Upper lobe of right lung (tissue), 1 donor: ENCODE results near the gene TSPAN16. TPM values are rescaled to one million over a fixed set of nuclear protein-coding genes. Genes with fewer than 3 reads are reported as not detected.
A peak's percentile ranks its signal among the peaks of the same experiment; 100 is the strongest.

Experiments
- ATAC-seq: fragments of 200-7000 bp; cut with Tn5 transposase; one replicate; pipeline ENCODE4 v1.9.1; 2020; ENCODE audit warnings: mild to moderate bottlenecking, moderate library complexity
- DNase-seq: peaks from one replicate; pipeline ENCODE4 v3.0.0-alpha.2; 2020
- H3K27ac ChIP-seq: fragments of 200-600 bp; one replicate; pipeline ENCODE4 v1.8.0; 2022
- H3K27me3 ChIP-seq: fragments of 200-600 bp; one replicate; pipeline ENCODE4 v1.8.0; 2022; ENCODE audit warnings: mild to moderate bottlenecking
- H3K36me3 ChIP-seq: fragments of 200-600 bp; one replicate; pipeline ENCODE4 v1.8.0; 2022
- H3K4me1 ChIP-seq: fragments of 200-600 bp; one replicate; pipeline ENCODE4 v1.8.0; 2022
- H3K4me3 ChIP-seq: fragments of 200-600 bp; one replicate; pipeline ENCODE4 v1.8.0; 2022; ENCODE audit warnings: mild to moderate bottlenecking
- H3K9me3 ChIP-seq: fragments of 200-600 bp; one replicate; pipeline ENCODE4 v1.8.0; 2022
- intact Hi-C: fragments of 100-400 bp; cut with DNase I; formaldehyde crosslinking; loops from one replicate; pipeline ENCODE4 v1.11.0; 2022
- total RNA-seq: library from RNA; stranded (reverse); fragmentation: NEBNext Ultra II Directional; extraction: Animal tissue kit (Norgen Biotek cat#: 25700); gene quantifications from one replicate; pipeline ENCODE4 v1.2.1, GENCODE V29; 2021
- TF ChIP-seq, protein P1 (sequence below): fragments of 200-600 bp; IDR thresholded peaks from one replicate; pipeline ENCODE4 v1.8.0; 2022; ENCODE audit warnings: antibody characterized with exemption
- donor health status: DM: no; HTN: yes; CAD: no; lungs with severe emphysema.

The TSPAN16 gene
- total RNA-seq, 1 donor from 2014 or later = not detected

- Histone ChIP-seq H3K27ac (no peak overlapping the region), H3K4me3 (no peak overlapping the region), H3K4me1 (peaks cover 14% of the 10 kb centered on the region), H3K9me3 (no peaks in the 10 kb centered on the region), H3K27me3 (no peaks in the 10 kb centered on the region), H3K36me3 (no peaks in the 10 kb centered on the region)
- DNase-seq = no peak
- intact Hi-C loops = no loop called here
- ATAC-seq = no peak
- TF ChIP-seq, protein P1, sequence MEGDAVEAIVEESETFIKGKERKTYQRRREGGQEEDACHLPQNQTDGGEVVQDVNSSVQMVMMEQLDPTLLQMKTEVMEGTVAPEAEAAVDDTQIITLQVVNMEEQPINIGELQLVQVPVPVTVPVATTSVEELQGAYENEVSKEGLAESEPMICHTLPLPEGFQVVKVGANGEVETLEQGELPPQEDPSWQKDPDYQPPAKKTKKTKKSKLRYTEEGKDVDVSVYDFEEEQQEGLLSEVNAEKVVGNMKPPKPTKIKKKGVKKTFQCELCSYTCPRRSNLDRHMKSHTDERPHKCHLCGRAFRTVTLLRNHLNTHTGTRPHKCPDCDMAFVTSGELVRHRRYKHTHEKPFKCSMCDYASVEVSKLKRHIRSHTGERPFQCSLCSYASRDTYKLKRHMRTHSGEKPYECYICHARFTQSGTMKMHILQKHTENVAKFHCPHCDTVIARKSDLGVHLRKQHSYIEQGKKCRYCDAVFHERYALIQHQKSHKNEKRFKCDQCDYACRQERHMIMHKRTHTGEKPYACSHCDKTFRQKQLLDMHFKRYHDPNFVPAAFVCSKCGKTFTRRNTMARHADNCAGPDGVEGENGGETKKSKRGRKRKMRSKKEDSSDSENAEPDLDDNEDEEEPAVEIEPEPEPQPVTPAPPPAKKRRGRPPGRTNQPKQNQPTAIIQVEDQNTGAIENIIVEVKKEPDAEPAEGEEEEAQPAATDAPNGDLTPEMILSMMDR = no peak
These were observed 5.7 kb upstream of the TSPAN16 start for GRCh38 chr19:11290256-11290655.

DNA sequence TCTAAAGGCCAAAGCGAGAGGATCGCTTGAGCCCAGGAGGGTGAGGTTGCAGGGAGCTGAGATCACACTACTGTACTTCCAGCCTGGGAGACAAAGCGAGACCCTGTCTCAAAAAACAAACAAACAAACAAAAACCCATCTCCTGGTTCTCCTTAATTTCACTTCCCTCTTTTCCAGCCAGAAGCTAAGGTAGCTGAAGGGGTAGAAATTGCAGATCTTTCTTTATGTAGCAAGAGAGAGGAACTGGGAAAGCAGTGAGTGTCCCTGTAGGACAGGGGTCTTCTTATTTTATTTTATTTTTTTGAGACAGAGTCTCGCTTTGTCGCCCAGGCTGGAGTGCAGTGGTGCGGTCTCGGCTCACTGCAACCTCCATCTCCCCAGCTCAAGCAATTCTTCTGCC, 4.5 kb upstream of the TSPAN16 start:
- no peak for DNase-seq
- intact Hi-C loops = no loop called here
- Histone ChIP-seq H3K27me3 (no peaks in the 10 kb centered on the region), H3K9me3 (no peaks in the 10 kb centered on the region), H3K4me1 (peaks cover 9% of the 10 kb centered on the region), H3K27ac (no peak overlapping the region), H3K36me3 (no peaks in the 10 kb centered on the region), H3K4me3 (no peak overlapping the region)
- TF ChIP-seq, protein P1 = no peak
- ATAC-seq = no peak

- H3K4me1 ChIP-seq = peaks cover 6% of the 10 kb centered on the region
- no peak for DNase-seq
- H3K4me3 ChIP-seq = no peak overlapping the region
- TF ChIP-seq, protein P1 = no peak
- no peak for ATAC-seq
- H3K27me3 ChIP-seq = no peaks in the 10 kb centered on the region
- no peak overlapping the region for H3K27ac ChIP-seq
- no peaks in the 10 kb centered on the region for H3K9me3 ChIP-seq
- intact Hi-C loops = no loop called here
- no peaks in the 10 kb centered on the region for H3K36me3 ChIP-seq
These were observed 4.0 kb upstream of the TSPAN16 start for GRCh38 chr19:11291991-11292390.

DNA sequence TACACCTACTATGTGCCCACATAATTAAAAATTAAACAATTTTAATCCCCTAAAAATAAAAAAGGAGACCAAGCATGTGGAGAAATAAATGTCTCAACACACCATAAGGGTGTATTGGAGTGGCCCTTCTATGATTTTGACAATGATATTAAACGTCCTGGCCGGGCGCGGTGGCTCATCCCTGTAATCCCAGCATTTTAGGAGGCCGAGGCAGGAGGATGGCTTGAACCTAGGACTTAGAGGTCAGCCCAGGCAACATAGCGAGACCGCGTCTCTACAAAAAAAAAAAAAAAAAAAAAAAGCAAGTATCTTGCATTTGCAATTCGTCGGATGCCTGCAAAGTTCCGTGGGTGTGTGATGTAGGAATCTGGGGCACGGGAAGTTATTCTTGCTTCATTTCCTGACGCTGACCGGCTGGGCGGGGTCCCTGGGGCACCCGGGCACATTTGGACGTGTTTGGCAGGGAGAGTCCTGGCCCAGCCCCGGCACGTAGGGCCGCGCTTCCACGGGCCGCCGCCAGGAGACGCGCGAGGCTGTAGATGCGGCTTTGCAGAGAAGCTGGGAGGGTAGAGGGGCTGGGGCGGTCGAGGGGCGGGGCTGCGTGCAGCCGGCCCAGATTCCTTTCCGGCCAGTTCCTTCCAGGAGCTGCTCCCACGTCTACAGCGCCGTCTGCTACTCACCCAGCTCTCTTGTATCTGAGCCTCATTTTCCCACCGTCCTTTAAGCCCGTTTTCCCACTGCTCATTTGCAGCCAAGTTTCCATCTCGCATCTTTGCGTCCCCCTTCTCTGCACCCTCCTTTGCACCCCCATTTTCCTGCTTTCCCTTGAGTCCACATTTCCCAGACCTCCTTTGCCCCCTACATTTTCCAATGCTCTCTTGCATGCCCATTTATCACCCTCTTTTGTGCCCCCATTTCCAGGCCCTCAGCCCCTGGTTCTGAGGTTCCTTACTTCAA, 2.2 kb upstream of the TSPAN16 start:
- ATAC-seq (peak; percentile 99), DNase-seq (peak; percentile 98)
- TF ChIP-seq, protein P1 = peak; percentile 96
- Histone ChIP-seq H3K9me3 (no peaks in the 10 kb centered on the region), H3K36me3 (no peaks in the 10 kb centered on the region), H3K27ac (peak overlapping the region; percentile 51), H3K4me3 (no peak overlapping the region), H3K4me1 (peaks cover 5% of the 10 kb centered on the region), H3K27me3 (no peaks in the 10 kb centered on the region)
- intact Hi-C loops = no loop called here

- ATAC-seq (no peak), DNase-seq (no peak)
- H3K4me3 ChIP-seq = no peak overlapping the region
- TF ChIP-seq, protein P1 = no peak
- no peaks in the 10 kb centered on the region for H3K9me3 ChIP-seq
- H3K4me1 ChIP-seq = peaks cover 5% of the 10 kb centered on the region
- no peak overlapping the region for H3K27ac ChIP-seq
- H3K27me3 ChIP-seq = no peaks in the 10 kb centered on the region
- H3K36me3 ChIP-seq = no peaks in the 10 kb centered on the region
- intact Hi-C loops = no loop called here
These were observed 780 bp upstream of the TSPAN16 start for GRCh38 chr19:11295180-11295579.
